ENCODE data around the gene TMEM33. TPM values are rescaled to one million over a fixed set of nuclear protein-coding genes. Genes with fewer than 3 reads are reported as not detected.

TMEM33 gene
- total RNA-seq, 1 donor from 2014 or later, result 63.7 TPM

- peaks cover 5% of the 10 kb centered on the region for H3K9me3 Mint-ChIP-seq (ENCODE audit: low read depth)
- TF ChIP-seq CTCF (IDR thresholded peaks at IDR 0.05; ENCODE audit: unreplicated experiment), result no peak
- H3K36me3 Mint-ChIP-seq (ENCODE audit: insufficient read depth), result no peaks in the 10 kb centered on the region
- no peak overlapping the region for H3K27ac Mint-ChIP-seq
- DNase-seq (ENCODE audit: low spot score, unreplicated experiment), result no peak
- H3K4me3 Mint-ChIP-seq (ENCODE audit: low read depth), result no peak overlapping the region
- peaks cover 3% of the 10 kb centered on the region for H3K27me3 Mint-ChIP-seq
- H3K4me1 Mint-ChIP-seq (ENCODE audit: low read depth), result peaks cover 5% of the 10 kb centered on the region
Measured at GRCh38 chr4:41930139-41930831, 4.9 kb upstream of the TMEM33 start.

- H3K4me1 Mint-ChIP-seq (ENCODE audit: low read depth), result peaks cover 24% of the 10 kb centered on the region
- no peak for TF ChIP-seq CTCF (IDR thresholded peaks at IDR 0.05; ENCODE audit: unreplicated experiment)
- DNase-seq (ENCODE audit: low spot score, unreplicated experiment), result no peak
- no peak overlapping the region for H3K4me3 Mint-ChIP-seq (ENCODE audit: low read depth)
- H3K9me3 Mint-ChIP-seq (ENCODE audit: low read depth), result peaks cover 5% of the 10 kb centered on the region
- H3K36me3 Mint-ChIP-seq (ENCODE audit: insufficient read depth), result no peaks in the 10 kb centered on the region
- H3K27me3 Mint-ChIP-seq, result peaks cover 3% of the 10 kb centered on the region
- no peak overlapping the region for H3K27ac Mint-ChIP-seq
Measured at GRCh38 chr4:41932988-41933387, 2.2 kb upstream of the TMEM33 start.

- DNase-seq (ENCODE audit: low spot score, unreplicated experiment), result no peak
- peaks cover 3% of the 10 kb centered on the region for H3K27me3 Mint-ChIP-seq
- H3K4me1 Mint-ChIP-seq (ENCODE audit: low read depth), result peaks cover 24% of the 10 kb centered on the region
- peaks cover 5% of the 10 kb centered on the region for H3K9me3 Mint-ChIP-seq (ENCODE audit: low read depth)
- no peak overlapping the region for H3K27ac Mint-ChIP-seq
- TF ChIP-seq CTCF (IDR thresholded peaks at IDR 0.05; ENCODE audit: unreplicated experiment), result no peak
- H3K4me3 Mint-ChIP-seq (ENCODE audit: low read depth), result peak overlapping the region; percentile 100
- peaks cover 3% of the 10 kb centered on the region for H3K36me3 Mint-ChIP-seq (ENCODE audit: insufficient read depth)
Measured at GRCh38 chr4:41933997-41934503, 1.2 kb upstream of the TMEM33 start.

GRCh38 chr4:41934514-41934900 is 722 bp upstream of the TMEM33 start:
- peak overlapping the region; percentile 100 for H3K4me3 Mint-ChIP-seq (ENCODE audit: low read depth)
- DNase-seq (ENCODE audit: low spot score, unreplicated experiment), result no peak
- no peak for TF ChIP-seq CTCF (IDR thresholded peaks at IDR 0.05; ENCODE audit: unreplicated experiment)
- peaks cover 3% of the 10 kb centered on the region for H3K27me3 Mint-ChIP-seq
- H3K9me3 Mint-ChIP-seq (ENCODE audit: low read depth), result peaks cover 5% of the 10 kb centered on the region
- H3K27ac Mint-ChIP-seq, result peak overlapping the region; percentile 99
- peaks cover 3% of the 10 kb centered on the region for H3K36me3 Mint-ChIP-seq (ENCODE audit: insufficient read depth)
- peaks cover 24% of the 10 kb centered on the region for H3K4me1 Mint-ChIP-seq (ENCODE audit: low read depth)

- Mint-ChIP-seq H3K27me3 (peaks cover 3% of the 10 kb centered on the region), H3K4me1 (ENCODE audit: low read depth) (peaks cover 24% of the 10 kb centered on the region), H3K9me3 (ENCODE audit: low read depth) (peaks cover 5% of the 10 kb centered on the region), H3K27ac (peak overlapping the region; percentile 99), H3K36me3 (ENCODE audit: insufficient read depth) (peaks cover 7% of the 10 kb centered on the region), H3K4me3 (ENCODE audit: low read depth) (peak overlapping the region; percentile 100)
- no peak for DNase-seq (ENCODE audit: low spot score, unreplicated experiment)
- no peak for TF ChIP-seq CTCF (IDR thresholded peaks at IDR 0.05; ENCODE audit: unreplicated experiment)
Measured at GRCh38 chr4:41935652-41936021, 408 bp downstream of the TMEM33 start.
